ENCODE data around the gene BCL6.

DNA sequence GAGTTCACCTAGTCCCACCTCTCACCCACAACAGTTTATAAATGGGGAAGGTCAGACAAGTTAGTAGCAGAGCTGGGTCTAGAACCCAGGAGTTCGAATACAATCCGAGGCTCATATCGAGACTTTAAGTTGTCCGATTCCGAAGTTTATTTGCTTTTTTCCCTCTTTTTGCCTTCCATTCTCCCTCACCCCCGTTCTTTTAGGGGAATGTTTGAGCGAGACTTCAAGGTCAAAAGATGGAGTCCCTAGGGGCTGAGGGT is 7.3 kb downstream of the BCL6 start:
- peak; percentile 7 for TF ChIP-seq POLR2A (IDR thresholded peaks at IDR 0.05)
- TF ChIP-seq, protein P1, sequence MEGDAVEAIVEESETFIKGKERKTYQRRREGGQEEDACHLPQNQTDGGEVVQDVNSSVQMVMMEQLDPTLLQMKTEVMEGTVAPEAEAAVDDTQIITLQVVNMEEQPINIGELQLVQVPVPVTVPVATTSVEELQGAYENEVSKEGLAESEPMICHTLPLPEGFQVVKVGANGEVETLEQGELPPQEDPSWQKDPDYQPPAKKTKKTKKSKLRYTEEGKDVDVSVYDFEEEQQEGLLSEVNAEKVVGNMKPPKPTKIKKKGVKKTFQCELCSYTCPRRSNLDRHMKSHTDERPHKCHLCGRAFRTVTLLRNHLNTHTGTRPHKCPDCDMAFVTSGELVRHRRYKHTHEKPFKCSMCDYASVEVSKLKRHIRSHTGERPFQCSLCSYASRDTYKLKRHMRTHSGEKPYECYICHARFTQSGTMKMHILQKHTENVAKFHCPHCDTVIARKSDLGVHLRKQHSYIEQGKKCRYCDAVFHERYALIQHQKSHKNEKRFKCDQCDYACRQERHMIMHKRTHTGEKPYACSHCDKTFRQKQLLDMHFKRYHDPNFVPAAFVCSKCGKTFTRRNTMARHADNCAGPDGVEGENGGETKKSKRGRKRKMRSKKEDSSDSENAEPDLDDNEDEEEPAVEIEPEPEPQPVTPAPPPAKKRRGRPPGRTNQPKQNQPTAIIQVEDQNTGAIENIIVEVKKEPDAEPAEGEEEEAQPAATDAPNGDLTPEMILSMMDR (IDR thresholded peaks at IDR 0.05) = no peak

Data from ovary (tissue), 3 donors.